Stimulated activated CD4-positive, alpha-beta T cell treated with anti-CD3 and anti-CD28 coated beads, TNF-alpha, amount 100 ng/mL, for 24 hours (primary cell): Measurements from ENCODE around the gene TECPR2.
"Not testable (repeated sequence)": the region's sequence is repeated elsewhere in the genome, so short reads cannot be mapped to it uniquely, and the experiment has no call there.

Source experiments
- DNase-seq, 3 experiments: peaks; one replicate each; pipeline ENCODE4 v3.0.0-alpha.2; 2020; ENCODE audit warnings: low read depth in 3 of 3

Gene TECPR2

GRCh38 chr14:102362545-102363181 is at the start of gene TECPR2, which contains the start of gene CINP:
TSS of gene TECPR2 (plus strand) at chr14:102362941. CDS start at chr14:102376722, 13,781 bp downstream.
TSS of gene CINP (minus strand) at chr14:102362890. CDS start at chr14:102362851, 39 bp downstream.
- DNase-seq: peak; percentile 95 to 99 (median 96)

GRCh38 chr14:102314242-102315011 is 48.3 kb upstream of the TECPR2 start:
- DNase-seq: peak; percentile 64 to 78 (median 67)

- DNase-seq: no peak
These were observed 47.6 kb upstream of the TECPR2 start for GRCh38 chr14:102315121-102315520.

GRCh38 chr14:102316338-102316742 is 46.4 kb upstream of the TECPR2 start:
- DNase-seq: no peak

GRCh38 chr14:102316743-102317563 is 45.8 kb upstream of the TECPR2 start:
- DNase-seq: peak; percentile 92 to 96 (median 92)

- DNase-seq: peak in 1 of 3 experiments; percentile 15
These were observed 45.0 kb upstream of the TECPR2 start for GRCh38 chr14:102317564-102318248.

GRCh38 chr14:102318781-102319276 is 43.9 kb upstream of the TECPR2 start:
- no peak for DNase-seq

- DNase-seq: peak; percentile 88 to 95 (median 93)
These were observed 43.2 kb upstream of the TECPR2 start, which contains the start of gene ZNF839 for GRCh38 chr14:102319351-102320032. TSS of gene ZNF839 (plus strand) at chr14:102319746. CDS start at chr14:102319766, 20 bp downstream.

- DNase-seq: peak in 1 of 3 experiments; percentile 35
These were observed 42.6 kb upstream of the TECPR2 start for GRCh38 chr14:102320033-102320660.

GRCh38 chr14:102320671-102321455 is 41.9 kb upstream of the TECPR2 start:
- DNase-seq: no peak

- DNase-seq: no peak
These were observed 41.0 kb upstream of the TECPR2 start for GRCh38 chr14:102321456-102322422.

- DNase-seq: no peak
These were observed 39.6 kb upstream of the TECPR2 start for GRCh38 chr14:102323102-102323501.

GRCh38 chr14:102325791-102326345 is 36.9 kb upstream of the TECPR2 start:
- DNase-seq: no peak

GRCh38 chr14:102326583-102326982 is 36.2 kb upstream of the TECPR2 start:
- DNase-seq: no peak

- DNase-seq: not testable (repeated sequence)
These were observed 33.4 kb upstream of the TECPR2 start for GRCh38 chr14:102329381-102329780.

GRCh38 chr14:102330806-102331205 is 31.9 kb upstream of the TECPR2 start:
- no peak for DNase-seq

- no peak for DNase-seq
These were observed 29.4 kb upstream of the TECPR2 start for GRCh38 chr14:102333390-102333789.
